ENCODE results near the gene SH3D19. TPM values are rescaled to one million over a fixed set of nuclear protein-coding genes. Genes with fewer than 3 reads are reported as not detected.

Gene SH3D19
- polyA plus RNA-seq, 3 donors, result not detected

DNA sequence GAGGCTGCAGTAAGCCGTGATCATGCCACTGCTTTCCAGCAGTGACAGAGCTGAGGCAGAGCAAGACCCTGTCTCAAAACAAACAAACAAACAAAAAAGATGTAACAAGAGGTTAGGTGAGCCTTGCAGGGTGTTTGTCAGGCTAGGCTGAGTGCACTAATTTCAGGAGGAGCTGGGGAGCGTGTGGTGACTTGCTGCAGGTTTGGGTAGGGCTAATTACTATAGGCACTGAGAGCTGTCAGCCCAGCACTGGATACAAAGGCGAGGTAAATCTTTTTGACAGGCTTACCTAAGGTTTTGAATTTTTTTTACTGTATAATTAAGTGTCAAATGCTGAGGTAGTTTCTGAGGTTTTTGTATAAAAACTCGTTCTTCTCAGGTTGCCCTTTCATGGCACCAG lies 29.8 kb upstream of the SH3D19 start:
- Mint-ChIP-seq H3K27me3 (ENCODE audit: low read depth in 3 of 3) (peaks cover 3 to 8% (median 7%) of the 10 kb centered on the region in 3 donors), H3K36me3 (no peaks in the 10 kb centered on the region), H3K4me1 (no peaks in the 10 kb centered on the region), H3K9me3 (peaks cover 3 to 5% (median 4%) of the 10 kb centered on the region in 7 donors), H3K27ac (no peak overlapping the region), H3K4me3 (no peak overlapping the region)
- no peak overlapping the region for H3K9ac ChIP-seq (ENCODE audit: insufficient read depth, low read length, poor library complexity, severe bottlenecking)
- intact Hi-C loops (cut with micrococcal nuclease), result no loop called here
- WGBS (ENCODE audit: insufficient coverage), result 88% methylated on average over 1 of the region's 4 CpGs
- H3K27me3 ChIP-seq (ENCODE audit: control insufficient read depth in 2 of 2, insufficient read depth in 2 of 2, low read length in 2 of 2), result no peaks in the 10 kb centered on the region
- H3K27ac ChIP-seq (ENCODE audit: low read depth in 1 of 2, low read length in 2 of 2), result no peak overlapping the region
- no peak overlapping the region for H2AFZ ChIP-seq (ENCODE audit: insufficient read depth, low read depth, low read length, poor library complexity, severe bottlenecking)
- no peaks in the 10 kb centered on the region for H3K36me3 ChIP-seq (replicated peaks in 1 of 2; ENCODE audit: control insufficient read depth in 1 of 2, insufficient read depth in 2 of 2, low read length in 2 of 2)
- H3K4me3 ChIP-seq (replicated peaks in 1 of 3; ENCODE audit: low read depth in 2 of 3, low read length in 3 of 3), result no peak overlapping the region
- no peaks in the 10 kb centered on the region for H3K79me2 ChIP-seq (ENCODE audit: insufficient read depth, low read length)
- no peaks in the 10 kb centered on the region for H3K9me3 ChIP-seq (replicated peaks in 1 of 2; ENCODE audit: control insufficient read depth in 1 of 2, insufficient read depth in 1 of 2, low read length in 2 of 2)
- DNase-seq, result no peak
- TF ChIP-seq, protein P1, sequence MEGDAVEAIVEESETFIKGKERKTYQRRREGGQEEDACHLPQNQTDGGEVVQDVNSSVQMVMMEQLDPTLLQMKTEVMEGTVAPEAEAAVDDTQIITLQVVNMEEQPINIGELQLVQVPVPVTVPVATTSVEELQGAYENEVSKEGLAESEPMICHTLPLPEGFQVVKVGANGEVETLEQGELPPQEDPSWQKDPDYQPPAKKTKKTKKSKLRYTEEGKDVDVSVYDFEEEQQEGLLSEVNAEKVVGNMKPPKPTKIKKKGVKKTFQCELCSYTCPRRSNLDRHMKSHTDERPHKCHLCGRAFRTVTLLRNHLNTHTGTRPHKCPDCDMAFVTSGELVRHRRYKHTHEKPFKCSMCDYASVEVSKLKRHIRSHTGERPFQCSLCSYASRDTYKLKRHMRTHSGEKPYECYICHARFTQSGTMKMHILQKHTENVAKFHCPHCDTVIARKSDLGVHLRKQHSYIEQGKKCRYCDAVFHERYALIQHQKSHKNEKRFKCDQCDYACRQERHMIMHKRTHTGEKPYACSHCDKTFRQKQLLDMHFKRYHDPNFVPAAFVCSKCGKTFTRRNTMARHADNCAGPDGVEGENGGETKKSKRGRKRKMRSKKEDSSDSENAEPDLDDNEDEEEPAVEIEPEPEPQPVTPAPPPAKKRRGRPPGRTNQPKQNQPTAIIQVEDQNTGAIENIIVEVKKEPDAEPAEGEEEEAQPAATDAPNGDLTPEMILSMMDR (IDR thresholded peaks at IDR 0.05), result no peak
- H4K20me1 ChIP-seq (ENCODE audit: insufficient read depth, low read length), result no peaks in the 10 kb centered on the region
- H3K4me1 ChIP-seq (ENCODE audit: control insufficient read depth in 1 of 2, insufficient read depth in 2 of 2, low read length in 2 of 2), result no peaks in the 10 kb centered on the region
- H3K4me2 ChIP-seq (replicated peaks; ENCODE audit: extremely low read depth, low read length, poor library complexity, severe bottlenecking), result no peak overlapping the region

DNA sequence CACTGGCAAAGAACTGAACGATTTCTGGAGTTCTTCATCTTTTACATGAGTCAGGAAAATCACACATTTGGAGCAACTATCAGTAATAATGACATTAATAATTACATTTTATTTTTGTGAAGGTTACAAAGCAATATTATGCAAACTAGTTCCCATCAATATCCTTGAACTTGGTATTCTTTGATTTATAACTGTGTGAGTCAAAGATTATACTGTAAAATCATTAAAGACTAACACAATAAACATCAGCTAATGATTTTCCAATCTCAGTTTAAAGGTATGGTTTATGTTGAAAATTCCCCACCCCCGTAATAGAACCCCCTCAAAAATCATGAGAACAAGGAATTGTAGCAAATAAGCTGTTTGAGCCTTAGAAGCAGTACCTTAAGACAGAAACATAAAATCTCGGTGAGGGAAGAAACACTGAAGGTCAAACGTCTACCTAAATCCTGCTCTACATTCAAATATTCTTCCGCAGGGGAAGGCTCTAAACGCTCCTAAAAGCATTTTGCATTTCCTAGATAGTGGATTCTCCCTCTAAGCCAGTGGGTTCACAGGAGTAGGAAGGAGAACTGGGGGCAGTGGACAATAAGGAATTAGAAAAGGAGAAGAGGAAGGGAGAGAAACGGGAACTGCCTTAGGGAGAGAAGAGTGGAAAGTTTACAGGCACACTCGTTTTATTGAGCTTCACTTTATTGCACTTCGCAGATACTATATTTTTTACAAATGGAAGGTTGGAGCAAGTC lies 22.3 kb upstream of the SH3D19 start:
- H3K9ac ChIP-seq (ENCODE audit: insufficient read depth, low read length, poor library complexity, severe bottlenecking), result no peak overlapping the region
- no peak for DNase-seq
- Mint-ChIP-seq H3K9me3 (peaks cover 0 to 1% (median 0%) of the 10 kb centered on the region in 7 donors), H3K27ac (no peak overlapping the region), H3K36me3 (no peaks in the 10 kb centered on the region), H3K4me3 (no peak overlapping the region), H3K27me3 (ENCODE audit: low read depth in 3 of 3) (peaks cover 5 to 7% (median 7%) of the 10 kb centered on the region in 3 donors), H3K4me1 (no peaks in the 10 kb centered on the region)
- no peaks in the 10 kb centered on the region for H3K79me2 ChIP-seq (ENCODE audit: insufficient read depth, low read length)
- H3K36me3 ChIP-seq (replicated peaks in 1 of 2; ENCODE audit: control insufficient read depth in 1 of 2, insufficient read depth in 2 of 2, low read length in 2 of 2), result no peaks in the 10 kb centered on the region
- TF ChIP-seq, protein P1 (IDR thresholded peaks at IDR 0.05), result no peak
- H3K4me2 ChIP-seq (replicated peaks; ENCODE audit: extremely low read depth, low read length, poor library complexity, severe bottlenecking), result no peak overlapping the region
- H3K27ac ChIP-seq (ENCODE audit: low read depth in 1 of 2, low read length in 2 of 2), result no peak overlapping the region
- no peaks in the 10 kb centered on the region for H3K4me1 ChIP-seq (ENCODE audit: control insufficient read depth in 1 of 2, insufficient read depth in 2 of 2, low read length in 2 of 2)
- no peaks in the 10 kb centered on the region for H3K27me3 ChIP-seq (ENCODE audit: control insufficient read depth in 2 of 2, insufficient read depth in 2 of 2, low read length in 2 of 2)
- H3K4me3 ChIP-seq (replicated peaks in 1 of 3; ENCODE audit: low read depth in 2 of 3, low read length in 3 of 3), result no peak overlapping the region
- no peak overlapping the region for H2AFZ ChIP-seq (ENCODE audit: insufficient read depth, low read depth, low read length, poor library complexity, severe bottlenecking)
- H3K9me3 ChIP-seq (replicated peaks in 1 of 2; ENCODE audit: control insufficient read depth in 1 of 2, insufficient read depth in 1 of 2, low read length in 2 of 2), result no peaks in the 10 kb centered on the region
- intact Hi-C loops (cut with micrococcal nuclease), result no loop called here
- WGBS (ENCODE audit: insufficient coverage), result no CpG with 5 or more reads among the region's 9 CpGs
- H4K20me1 ChIP-seq (ENCODE audit: insufficient read depth, low read length), result no peaks in the 10 kb centered on the region

Data from CD14-positive monocyte (primary cell).